ENCODE data around the gene ADAM22. TPM values are rescaled to one million over a fixed set of nuclear protein-coding genes. Genes with fewer than 3 reads are reported as not detected.

The ADAM22 gene
- total and polyA plus RNA-seq, 2 of the 4 experiments (the other 2 are of a cell fraction) = 0.03 to 0.18 TPM

DNA sequence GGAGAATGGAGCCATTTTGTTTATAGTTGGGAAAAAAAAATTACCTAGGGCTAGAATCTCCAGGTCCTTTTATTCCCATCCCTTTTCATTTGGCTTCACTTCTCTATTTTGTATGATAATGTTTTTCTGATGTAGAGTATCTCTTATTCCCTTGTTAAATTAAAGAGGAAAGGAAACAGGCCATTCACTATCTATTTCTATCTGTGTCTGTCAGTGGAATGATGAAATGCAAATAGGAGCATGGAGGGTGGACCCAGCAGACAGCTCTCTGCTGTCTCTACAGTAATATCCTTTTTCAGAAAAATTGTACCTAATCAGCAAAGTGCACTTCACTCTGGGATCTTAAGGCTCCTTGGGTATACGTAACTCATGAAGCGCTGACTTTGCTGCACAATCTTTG, 149.8 kb downstream of the ADAM22 start:
- dilution Hi-C loops (cut with HindIII; ENCODE audit: low sequenced_read_pairs, unreplicated experiment) = no loop called here
- ATAC-seq (ENCODE audit: low read depth) (no peak), DNase-seq (no peak)
- no peaks in the 10 kb centered on the region for H3K4me1 ChIP-seq (ENCODE audit: control insufficient read depth, insufficient read depth, low read length)
- POLR2A ChIA-PET (ENCODE audit: unreplicated experiment) = no interaction called here
- H3K9me3 ChIP-seq (ENCODE audit: control insufficient read depth, insufficient read depth, low read length) = no peaks in the 10 kb centered on the region
- no peaks in the 10 kb centered on the region for H3K27me3 ChIP-seq (ENCODE audit: control insufficient read depth, insufficient read depth, low read length)
- no peak overlapping the region for H3K18ac ChIP-seq (ENCODE audit: low read depth, low read length)
- no CpG with 5 or more reads among the region's 2 CpGs for WGBS, 2 experiments (ENCODE audit: extremely low coverage in 2 of 2, insufficient read length in 1 of 2)
- intact Hi-C loops (cut with micrococcal nuclease) = no loop called here
- H2BK120ac ChIP-seq (ENCODE audit: low read depth, low read length) = no peak overlapping the region
- H4K8ac ChIP-seq (ENCODE audit: low read depth in 2 of 2, low read length in 2 of 2) = no peak overlapping the region
- H2AFZ ChIP-seq (replicated peaks; ENCODE audit: low read length, poor library complexity) = no peak overlapping the region
- CTCF ChIA-PET = no interaction called here
- H3K14ac ChIP-seq (replicated peaks; ENCODE audit: low read depth, low read length) = no peak overlapping the region
- no peaks in the 10 kb centered on the region for H4K20me1 ChIP-seq (ENCODE audit: insufficient read depth, low read length)
- no peak overlapping the region for H3K23ac ChIP-seq (ENCODE audit: low read depth, low read length)
- TF ChIP-seq CHD1 (IDR thresholded peaks at IDR 0.05; ENCODE audit: low read depth, low read length) = no peak
- no TSS peak for BruUV-seq (replicated peaks)
- H3K4ac ChIP-seq (ENCODE audit: low read depth, low read length) = no peak overlapping the region
- H2BK5ac ChIP-seq (ENCODE audit: low read depth, low read length, poor library complexity, severe bottlenecking) = no peak overlapping the region
- no peak overlapping the region for H3K56ac ChIP-seq (ENCODE audit: extremely low read depth, insufficient read depth, low read length)
- H2BK20ac ChIP-seq (ENCODE audit: low read depth, low read length) = no peak overlapping the region
- H3K4me3 ChIP-seq (ENCODE audit: insufficient read depth, low read depth, low read length) = no peak overlapping the region
- H3K27ac ChIP-seq (ENCODE audit: insufficient read depth, low read length) = no peak overlapping the region
- in situ Hi-C loops (cut with MboI; ENCODE audit: low sequenced_read_pairs) = no loop called here
- no peak overlapping the region for H4K5ac ChIP-seq (ENCODE audit: low read depth, low read length)
- no peak overlapping the region for H2AK5ac ChIP-seq (ENCODE audit: low read depth, low read length)
- no peak overlapping the region for H3K9ac ChIP-seq (ENCODE audit: low read depth, low read length)
- no peak overlapping the region for H3K4me2 ChIP-seq (ENCODE audit: low read depth, low read length)
- H3K9me1 ChIP-seq (ENCODE audit: insufficient read depth, low read length) = no peaks in the 10 kb centered on the region
- no peaks in the 10 kb centered on the region for H3K79me1 ChIP-seq (ENCODE audit: low read depth in 1 of 2, low read length in 2 of 2)
- no peak overlapping the region for H2BK15ac ChIP-seq (ENCODE audit: low read depth, low read length)
- no peaks in the 10 kb centered on the region for H3K36me3 ChIP-seq (ENCODE audit: control insufficient read depth, insufficient read depth, low read length)
- H4K91ac ChIP-seq (ENCODE audit: insufficient read depth, low read depth, low read length) = no peak overlapping the region
- no peak overlapping the region for H2AK9ac ChIP-seq (replicated peaks; ENCODE audit: low read depth, low read length, poor library complexity)

All from IMR-90 (cell line).